Measurements from ENCODE around the gene MKS1.

DNA sequence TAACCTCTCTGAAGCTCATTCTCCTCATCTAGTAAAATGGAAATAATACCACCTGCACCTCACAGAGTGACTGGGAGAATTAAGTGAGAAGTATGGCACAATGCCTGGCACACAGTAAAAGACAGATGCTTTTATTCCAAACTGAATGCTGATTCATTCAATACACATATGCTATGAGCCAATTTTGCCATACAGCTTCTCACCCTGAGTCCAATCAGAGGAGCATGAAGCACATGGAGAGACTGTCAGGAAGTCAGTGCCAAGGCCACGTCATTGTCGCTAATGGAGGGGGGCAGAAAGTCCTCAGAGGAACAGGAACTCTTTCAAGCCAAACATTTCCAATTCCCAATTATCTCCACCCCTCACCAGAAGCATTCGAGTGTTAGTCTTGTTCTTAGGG is 11.6 kb downstream of the MKS1 start:
- TF ChIP-seq, protein P1, sequence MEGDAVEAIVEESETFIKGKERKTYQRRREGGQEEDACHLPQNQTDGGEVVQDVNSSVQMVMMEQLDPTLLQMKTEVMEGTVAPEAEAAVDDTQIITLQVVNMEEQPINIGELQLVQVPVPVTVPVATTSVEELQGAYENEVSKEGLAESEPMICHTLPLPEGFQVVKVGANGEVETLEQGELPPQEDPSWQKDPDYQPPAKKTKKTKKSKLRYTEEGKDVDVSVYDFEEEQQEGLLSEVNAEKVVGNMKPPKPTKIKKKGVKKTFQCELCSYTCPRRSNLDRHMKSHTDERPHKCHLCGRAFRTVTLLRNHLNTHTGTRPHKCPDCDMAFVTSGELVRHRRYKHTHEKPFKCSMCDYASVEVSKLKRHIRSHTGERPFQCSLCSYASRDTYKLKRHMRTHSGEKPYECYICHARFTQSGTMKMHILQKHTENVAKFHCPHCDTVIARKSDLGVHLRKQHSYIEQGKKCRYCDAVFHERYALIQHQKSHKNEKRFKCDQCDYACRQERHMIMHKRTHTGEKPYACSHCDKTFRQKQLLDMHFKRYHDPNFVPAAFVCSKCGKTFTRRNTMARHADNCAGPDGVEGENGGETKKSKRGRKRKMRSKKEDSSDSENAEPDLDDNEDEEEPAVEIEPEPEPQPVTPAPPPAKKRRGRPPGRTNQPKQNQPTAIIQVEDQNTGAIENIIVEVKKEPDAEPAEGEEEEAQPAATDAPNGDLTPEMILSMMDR (IDR thresholded peaks at IDR 0.05 in 4 of 5, conservative IDR thresholded peaks at IDR 0.05 in 1 of 5): no peak
- TF ChIP-seq POLR2A (IDR thresholded peaks at IDR 0.05): no peak

All from gastrocnemius medialis (tissue), 4 donors.